ENCODE results near the gene NFKBIE.

The NFKBIE gene

GRCh38 chr6:44278774-44279697 lies 13.7 kb upstream of the NFKBIE start:
- TF ChIP-seq CTCF (IDR thresholded peaks at IDR 0.05; ENCODE audit: low read depth, low read length, missing control alignments) = no peak
- no peak overlapping the region for H3K4me3 ChIP-seq (ENCODE audit: low read depth, low read length)
- no peak for DNase-seq (ENCODE audit: low read depth)
- in situ Hi-C loops (cut with HindIII; ENCODE audit: low sequenced_read_pairs) = no loop called here

DNA sequence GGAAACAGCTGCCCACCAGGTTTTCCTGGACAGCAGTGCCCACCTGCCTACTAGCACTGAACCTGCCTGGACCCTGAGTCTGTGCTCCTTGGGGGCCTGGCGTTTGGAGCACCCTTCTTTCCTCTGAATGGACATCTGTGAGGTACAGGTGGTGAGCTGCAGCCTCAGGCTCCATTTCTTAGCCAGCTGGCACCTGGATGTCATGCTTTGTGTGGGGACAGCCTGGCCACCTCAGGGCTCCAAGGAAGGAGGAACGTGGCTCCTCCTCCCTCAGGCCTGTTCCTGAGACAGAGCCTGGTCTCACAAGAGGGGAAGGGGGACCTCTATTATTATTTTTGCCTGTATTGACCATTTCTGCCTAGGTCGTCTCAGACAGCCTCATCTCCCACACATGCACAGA lies 13.0 kb upstream of the NFKBIE start:
- DNase-seq (ENCODE audit: low read depth) = no peak
- in situ Hi-C loops (cut with HindIII; ENCODE audit: low sequenced_read_pairs) = no loop called here
- TF ChIP-seq CTCF (IDR thresholded peaks at IDR 0.05; ENCODE audit: low read depth, low read length, missing control alignments) = no peak
- no peak overlapping the region for H3K4me3 ChIP-seq (ENCODE audit: low read depth, low read length)

- no peak for DNase-seq (ENCODE audit: low read depth)
- no peak overlapping the region for H3K4me3 ChIP-seq (ENCODE audit: low read depth, low read length)
- in situ Hi-C loops (cut with HindIII; ENCODE audit: low sequenced_read_pairs) = no loop called here
- no peak for TF ChIP-seq CTCF (IDR thresholded peaks at IDR 0.05; ENCODE audit: low read depth, low read length, missing control alignments)
Measured at GRCh38 chr6:44277763-44278162, 12.4 kb upstream of the NFKBIE start.

DNA sequence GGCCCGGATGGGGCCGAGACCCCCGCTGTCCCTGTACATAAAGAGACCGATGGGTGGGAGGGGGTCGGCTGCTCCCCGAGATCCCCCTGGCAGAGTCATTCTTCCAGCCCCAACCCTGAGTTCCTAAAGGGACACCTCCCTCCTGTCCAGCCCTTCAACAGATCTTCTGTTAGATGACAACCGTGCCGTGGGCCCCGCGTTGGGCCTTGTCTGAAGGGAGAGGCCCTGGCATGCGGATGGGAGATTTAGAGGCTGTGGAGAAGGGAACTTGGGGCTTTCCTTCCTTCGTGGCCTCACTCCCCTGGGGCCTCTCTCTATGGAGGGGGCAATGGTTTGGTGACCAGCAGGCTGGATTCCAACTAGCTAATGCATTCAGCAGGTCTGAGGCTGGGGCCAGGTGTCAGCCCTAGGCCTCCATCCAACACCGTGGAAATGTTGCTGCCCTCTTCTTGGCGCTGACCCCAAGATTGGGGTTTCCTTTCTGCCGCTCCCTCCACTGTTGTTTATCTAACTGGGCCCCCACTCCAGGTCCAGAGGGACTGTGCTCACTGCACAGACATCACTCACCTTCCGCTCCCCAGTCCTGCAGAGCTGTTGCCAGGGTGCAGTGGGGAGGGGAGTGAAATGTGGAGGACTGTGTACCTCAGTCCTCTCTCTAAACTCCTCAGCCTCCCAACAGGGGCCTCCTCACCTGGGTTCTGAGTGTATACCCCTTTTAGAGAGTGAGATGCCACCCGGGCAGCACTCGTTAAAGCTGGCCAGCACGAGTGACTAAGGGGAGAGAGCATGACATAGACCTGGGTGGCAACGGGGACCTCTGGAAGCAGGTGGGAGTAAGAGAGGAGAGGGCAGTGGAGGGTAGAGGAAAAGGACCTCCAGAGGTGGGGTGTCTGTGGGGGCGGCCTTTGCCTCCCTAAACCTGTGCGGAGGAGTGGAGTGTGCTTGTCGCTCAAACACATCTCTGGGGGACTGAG lies 11.6 kb upstream of the NFKBIE start:
- no peak for TF ChIP-seq CTCF (IDR thresholded peaks at IDR 0.05; ENCODE audit: low read depth, low read length, missing control alignments)
- no peak for DNase-seq (ENCODE audit: low read depth)
- H3K4me3 ChIP-seq (ENCODE audit: low read depth, low read length) = no peak overlapping the region
- in situ Hi-C loops (cut with HindIII; ENCODE audit: low sequenced_read_pairs) = no loop called here

DNA sequence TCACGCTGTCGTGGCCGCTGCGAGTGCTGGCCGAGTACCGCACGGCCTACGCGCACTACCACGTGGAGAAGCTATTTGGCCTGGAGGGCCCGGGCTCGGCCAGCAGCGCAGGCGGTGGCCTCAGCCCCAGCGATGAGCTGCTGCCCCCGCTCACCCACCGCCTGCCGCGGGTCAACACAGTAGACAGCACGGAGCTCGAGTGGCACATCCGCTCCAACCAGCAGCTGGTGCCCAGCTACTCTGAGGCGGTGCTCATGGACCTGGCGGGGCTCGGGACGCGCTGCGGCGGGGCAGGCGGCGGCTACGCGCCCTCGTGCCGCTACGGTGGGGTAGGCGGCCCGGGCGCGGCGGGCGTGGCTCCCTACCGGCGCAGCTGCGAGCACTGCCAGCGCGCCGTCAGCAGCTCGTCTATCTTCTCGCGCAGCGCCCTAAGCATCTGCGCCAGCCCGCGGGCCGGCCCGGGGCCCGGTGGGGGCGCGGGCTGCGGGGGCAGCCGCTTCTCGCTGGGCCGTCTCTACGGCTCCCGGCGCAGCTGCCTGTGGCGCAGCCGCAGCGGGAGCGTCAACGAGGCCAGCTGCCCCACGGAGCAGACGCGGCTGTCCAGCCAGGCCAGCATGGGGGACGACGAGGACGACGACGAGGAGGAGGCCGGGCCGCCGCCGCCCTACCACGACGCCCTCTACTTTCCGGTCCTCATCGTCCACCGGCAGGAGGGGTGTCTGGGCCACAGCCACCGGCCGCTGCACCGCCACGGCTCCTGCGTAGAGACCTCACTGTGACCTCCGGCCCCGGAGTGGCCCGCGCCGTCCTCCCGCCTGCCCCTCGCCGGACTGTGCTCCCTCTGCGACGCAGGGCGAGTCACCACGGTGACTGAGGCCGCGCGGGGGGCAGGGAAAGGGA lies 10.6 kb upstream of the NFKBIE start:
- in situ Hi-C loops (cut with HindIII; ENCODE audit: low sequenced_read_pairs) = no loop called here
- no peak overlapping the region for H3K4me3 ChIP-seq (ENCODE audit: low read depth, low read length)
- no peak for DNase-seq (ENCODE audit: low read depth)
- TF ChIP-seq CTCF (IDR thresholded peaks at IDR 0.05; ENCODE audit: low read depth, low read length, missing control alignments) = no peak

Measured in astrocyte of the cerebellum (primary cell).